Esophagus mucosa (tissue), 1 donor: Measurements from ENCODE around the gene CFB. TPM values are rescaled to one million over a fixed set of nuclear protein-coding genes. Genes with fewer than 3 reads are reported as not detected.
A peak's percentile ranks its signal among the peaks of the same experiment; 100 is the strongest.

Source experiments
- ATAC-seq: fragments of 200-7000 bp; cut with Tn5 transposase; one replicate; pipeline ENCODE4 v1.9.1; 2020
- total RNA-seq: library from RNA; stranded (reverse); gene quantifications from one replicate; pipeline ENCODE4 v1.2.4, GENCODE V29; 2023
- donor health status: DM: yes; HTN: yes; CAD: no.

CFB gene
- total RNA-seq, 1 donor from 2014 or later, result 36.1 TPM

DNA sequence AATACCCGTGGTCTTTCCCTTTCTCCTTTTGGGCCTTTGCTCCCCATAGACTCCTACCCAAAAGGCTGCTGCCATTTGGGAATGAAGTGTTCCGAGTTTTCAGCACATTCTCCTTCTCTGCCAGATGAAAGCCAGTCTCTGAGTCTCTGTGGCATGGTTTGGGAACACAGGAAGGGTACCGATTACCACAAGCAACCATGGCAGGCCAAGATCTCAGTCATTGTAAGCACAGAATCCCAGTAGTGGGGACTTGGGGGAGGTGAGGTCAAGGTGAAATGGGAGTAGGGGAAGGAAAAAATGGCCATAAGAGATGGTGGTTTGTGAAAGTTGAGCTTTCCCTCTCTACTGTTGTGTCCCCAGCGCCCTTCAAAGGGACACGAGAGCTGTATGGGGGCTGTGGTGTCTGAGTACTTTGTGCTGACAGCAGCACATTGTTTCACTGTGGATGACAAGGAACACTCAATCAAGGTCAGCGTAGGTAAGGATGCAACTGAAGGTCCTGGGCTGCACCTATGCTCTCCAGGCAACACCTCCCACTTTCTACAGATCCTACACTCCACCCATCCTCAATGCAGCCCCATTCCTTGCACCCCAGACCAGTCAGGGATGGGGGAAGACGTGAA is 4.1 kb downstream of the CFB start:
- ATAC-seq, result no peak

DNA sequence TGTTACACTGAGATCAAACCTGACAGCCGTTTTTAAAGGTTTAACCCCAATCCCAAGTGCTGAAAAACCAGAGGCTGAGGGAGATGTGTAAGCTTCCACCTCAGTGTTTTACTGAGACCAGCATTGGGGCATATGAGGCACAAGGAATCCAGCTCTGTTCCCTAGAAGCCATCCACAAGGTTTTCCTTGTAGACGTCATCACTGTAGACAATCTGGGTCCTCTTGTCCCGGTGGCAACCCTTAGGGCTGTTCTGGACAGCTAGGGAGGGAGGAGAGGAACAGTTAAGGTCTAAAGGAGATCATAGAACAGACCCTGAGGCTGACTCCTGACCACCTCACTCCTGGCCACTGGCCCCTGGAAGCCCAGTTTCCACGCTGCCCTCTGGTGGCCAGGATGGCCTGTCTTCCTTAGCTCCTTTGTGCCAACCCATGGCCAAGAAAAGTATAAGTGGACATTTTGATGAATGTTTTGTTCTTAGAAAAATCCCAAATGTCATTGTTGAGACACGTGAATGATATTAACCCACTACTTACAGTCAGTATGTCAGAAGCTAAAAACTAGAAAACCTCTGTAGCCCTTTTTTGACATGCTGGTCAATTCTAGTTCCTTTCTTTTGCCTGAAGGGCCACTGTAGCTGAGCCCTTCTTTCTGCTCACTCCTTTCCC is 6.4 kb downstream of the CFB start:
- ATAC-seq, result peak; percentile 28

DNA sequence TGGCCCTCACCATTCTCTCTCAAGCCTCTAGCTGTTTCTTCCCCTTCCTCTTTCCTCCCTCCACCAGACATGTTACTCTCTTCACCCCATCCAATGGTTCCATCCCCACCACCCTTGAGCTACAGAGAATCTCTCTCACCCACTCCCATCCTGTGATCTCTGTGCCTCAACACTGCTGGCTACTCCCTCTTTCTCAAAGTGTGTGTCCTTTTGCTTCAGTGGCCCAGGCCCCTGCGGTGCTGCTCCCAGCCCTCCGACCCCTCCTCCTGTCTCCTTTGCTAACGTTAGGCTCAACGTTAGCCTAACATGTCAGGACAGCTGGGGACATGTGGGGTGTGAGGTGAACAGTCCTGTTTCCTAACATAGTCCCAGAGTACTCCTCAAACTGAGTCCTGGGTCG is 7.0 kb downstream of the CFB start:
- ATAC-seq, result no peak

DNA sequence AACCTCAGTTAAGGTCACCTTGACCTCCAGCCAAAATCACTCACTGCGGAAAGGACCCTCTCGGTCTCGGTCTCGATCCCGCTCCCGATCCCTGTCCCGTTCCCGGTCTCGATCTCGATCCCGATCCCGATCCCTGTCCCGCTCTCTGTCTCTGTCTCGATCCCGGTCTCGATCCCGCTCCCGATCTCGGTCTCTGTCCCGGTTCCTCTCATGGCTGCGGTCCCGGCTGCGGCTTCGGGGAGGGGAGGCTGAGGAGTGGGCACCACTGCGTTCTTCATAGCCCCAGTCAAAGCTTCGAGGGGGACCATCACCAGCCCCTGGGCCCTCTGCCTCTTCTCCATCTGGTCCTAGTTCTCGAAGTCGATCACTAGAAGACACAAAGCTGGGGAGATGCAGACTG is 8.6 kb downstream of the CFB start:
- no peak for ATAC-seq

DNA sequence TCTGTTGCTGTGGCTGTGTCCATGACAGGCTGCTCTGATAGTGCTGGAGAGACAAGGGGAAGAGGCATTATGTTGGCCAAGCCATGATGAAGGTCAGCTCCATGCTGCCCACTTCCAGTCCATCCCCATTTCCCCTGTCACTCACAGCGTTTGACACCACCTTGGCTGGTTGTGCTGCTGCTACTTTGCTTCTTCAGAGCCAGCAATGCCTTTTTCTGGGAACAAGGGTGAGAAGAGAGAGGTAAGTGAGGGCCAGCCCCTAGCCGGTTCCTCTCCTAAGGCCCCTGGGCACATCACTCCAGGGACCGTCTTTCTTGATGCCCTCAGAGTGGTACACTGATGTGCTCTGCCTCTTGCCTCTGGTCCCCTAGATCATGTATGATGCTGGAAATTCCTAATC is 10.9 kb downstream of the CFB start:
- ATAC-seq, result no peak

DNA sequence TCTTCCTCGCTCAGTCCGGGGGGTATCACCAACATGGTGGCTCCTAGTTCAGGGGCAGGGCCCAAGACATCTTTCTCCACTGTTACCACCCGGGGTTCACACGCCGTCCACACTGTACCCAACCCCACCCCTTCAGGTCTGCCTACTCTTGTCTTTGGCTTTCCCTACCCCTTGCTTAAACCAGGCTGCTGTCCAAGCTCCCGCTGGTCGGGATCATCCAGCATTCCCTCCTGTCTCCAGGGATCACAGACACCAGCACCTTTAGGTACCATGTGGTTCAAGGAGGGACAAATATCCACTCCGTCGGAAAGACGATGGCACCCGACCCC is 12.5 kb downstream of the CFB start:
- ATAC-seq, result peak; percentile 32

DNA sequence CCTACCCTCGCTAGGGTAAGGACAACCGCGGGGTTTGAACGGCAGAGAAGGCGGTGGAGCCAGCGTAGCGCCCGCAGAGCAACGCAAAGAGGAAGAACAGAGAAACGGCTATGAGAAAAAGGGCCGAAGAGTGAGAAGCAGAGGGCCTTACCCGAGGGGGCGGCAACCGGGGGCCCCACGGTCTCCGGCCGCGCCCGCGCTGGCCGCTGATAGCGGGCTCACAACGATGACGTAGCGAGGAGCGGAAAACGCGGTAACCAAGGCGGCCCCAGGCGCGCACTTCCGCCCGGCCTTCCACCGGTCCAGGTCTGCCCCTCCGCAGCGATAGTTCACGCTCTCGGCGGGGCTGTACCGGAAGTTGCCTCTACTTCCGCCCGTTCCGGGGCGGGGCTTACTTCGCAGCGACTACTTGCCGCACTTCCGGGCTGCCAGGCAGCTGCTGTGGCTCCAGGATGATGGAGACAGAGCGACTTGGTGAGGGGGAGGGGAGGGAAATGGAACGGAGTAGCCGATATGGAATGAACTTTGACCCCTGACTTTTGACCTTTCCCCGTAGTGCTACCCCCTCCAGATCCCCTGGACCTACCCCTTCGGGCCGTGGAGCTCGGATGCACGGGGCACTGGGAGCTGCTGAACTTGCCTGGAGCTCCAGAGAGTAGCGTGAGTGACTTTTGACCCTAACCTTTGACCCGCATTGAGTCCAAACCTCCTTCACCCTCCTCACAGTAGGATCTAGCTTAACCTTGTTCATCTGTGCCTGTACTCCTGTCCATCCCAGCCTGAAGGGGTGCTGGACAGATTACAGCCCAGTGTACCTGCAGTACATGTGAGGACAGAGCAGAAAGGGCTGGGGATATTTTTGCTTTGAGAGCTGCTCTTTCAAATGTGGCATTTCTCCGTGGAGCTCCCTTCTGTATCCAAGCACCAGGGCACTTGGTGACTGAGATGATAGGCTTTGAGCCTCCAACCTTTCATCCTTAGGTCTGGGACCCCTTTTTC is 13.1 kb downstream of the CFB start, which contains the start of the genes NELFE and SKIC2:
Gene NELFE, minus strand, starts transcription at position 231 of the 999 bp plus-strand sequence. CDS start 525 bp downstream, outside the sequence.
Gene SKIC2, plus strand, starts transcription at position 435 of the 999 bp plus-strand sequence. Its CDS starts 18 bp downstream, at position 453.
- peak; percentile 99 for ATAC-seq

DNA sequence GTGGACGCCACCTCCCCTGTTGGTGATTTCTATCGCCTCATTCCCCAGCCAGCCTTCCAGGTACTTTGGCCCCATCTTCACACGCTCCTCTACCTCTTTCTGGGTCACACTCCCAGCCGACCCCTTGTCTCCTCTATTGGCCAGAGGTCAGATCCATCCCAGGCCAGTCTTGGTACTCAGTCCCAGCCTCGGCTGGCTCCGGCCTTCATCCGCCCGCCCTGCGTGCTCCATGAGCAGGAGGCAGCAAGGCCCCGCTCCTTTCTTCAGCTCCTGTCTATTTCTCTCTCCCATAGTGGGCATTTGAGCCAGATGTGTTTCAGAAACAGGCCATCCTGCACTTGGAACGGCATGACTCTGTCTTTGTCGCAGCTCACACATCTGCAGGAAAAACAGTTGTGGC is 15.7 kb downstream of the CFB start:
- no peak for ATAC-seq

DNA sequence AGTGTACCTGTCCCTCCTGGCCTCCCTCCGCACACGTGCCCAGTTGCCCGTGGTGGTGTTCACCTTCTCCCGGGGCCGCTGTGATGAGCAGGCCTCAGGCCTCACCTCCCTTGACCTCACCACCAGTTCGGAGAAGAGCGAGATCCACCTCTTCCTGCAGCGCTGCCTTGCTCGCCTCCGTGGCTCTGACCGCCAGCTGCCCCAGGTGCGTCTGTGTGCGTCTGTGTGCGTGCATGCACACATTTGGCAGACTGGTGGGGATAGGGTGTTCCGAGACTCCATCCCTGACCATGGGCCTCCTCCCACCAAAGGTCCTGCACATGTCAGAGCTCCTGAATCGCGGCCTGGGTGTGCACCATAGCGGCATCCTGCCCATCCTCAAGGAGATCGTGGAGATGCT is 18.0 kb downstream of the CFB start:
- no peak for ATAC-seq

DNA sequence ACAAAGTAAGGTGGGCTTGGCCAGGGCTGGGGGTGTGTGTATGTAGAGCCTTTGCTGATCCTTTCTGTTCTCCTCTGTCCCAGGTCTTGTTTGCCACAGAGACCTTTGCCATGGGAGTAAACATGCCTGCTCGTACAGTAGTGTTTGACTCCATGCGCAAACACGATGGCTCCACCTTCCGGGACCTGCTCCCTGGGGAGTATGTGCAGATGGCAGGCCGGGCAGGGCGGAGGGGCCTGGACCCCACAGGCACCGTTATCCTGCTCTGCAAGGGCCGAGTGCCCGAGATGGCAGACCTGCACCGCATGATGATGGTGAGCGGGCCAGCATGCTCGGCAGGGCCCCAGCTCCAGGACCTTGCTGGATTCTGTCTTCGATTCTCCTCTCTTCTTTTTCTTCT is 19.8 kb downstream of the CFB start:
- ATAC-seq, result no peak

DNA sequence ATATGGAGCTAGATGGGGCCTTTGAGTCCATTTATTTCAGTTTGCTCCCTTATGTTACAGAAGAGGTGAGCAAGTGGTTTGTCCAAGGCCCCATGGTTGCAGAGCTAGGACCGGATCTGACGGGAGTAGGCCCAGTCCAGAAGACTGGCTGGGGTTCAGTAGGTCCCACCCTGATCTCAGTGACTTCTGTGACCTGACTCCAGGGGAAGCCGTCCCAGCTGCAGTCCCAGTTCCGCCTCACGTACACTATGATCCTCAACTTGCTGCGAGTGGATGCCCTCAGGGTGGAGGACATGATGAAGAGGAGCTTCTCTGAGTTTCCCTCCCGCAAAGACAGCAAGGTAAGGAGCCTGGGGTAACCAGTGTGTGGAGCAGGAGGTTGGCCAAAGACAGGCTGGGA is 20.6 kb downstream of the CFB start:
- ATAC-seq, result no peak

DNA sequence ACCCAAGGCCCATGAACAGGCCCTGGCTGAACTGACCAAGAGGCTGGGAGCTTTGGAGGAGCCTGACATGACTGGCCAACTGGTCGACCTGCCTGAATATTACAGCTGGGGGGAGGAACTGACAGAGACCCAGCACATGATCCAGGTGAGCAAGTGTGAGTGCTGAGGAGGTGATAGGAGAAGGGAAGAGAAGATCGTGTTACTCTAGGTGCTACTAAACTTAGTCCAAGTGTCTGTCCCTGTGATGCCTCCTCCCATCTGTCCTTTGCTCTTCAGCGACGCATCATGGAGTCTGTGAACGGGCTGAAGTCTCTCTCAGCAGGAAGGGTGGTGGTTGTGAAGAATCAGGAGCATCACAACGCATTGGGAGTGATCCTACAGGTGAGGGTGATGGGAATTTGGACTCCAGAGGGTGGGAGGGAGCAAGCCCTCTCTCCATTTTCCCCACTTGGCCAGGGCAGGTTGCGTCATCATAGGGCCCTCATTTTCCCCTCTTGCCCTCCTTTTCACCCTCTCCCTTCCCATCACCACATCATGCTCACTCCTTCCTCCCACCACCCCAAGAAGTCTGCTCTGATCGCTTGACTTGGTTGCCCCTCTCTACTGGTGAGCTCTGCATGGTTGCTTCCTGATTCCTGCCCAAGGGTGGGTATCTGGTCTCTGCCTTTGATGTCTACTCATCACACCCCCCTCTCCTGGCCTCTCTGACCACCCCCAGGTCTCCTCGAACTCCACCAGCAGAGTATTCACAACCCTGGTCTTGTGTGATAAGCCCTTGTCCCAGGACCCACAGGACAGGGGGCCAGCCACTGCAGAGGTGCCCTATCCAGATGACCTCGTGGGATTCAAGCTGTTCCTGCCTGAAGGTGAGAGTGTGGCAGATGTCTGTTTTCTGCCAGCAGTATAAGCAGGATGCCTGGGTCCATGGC is 21.4 kb downstream of the CFB start:
- no peak for ATAC-seq

DNA sequence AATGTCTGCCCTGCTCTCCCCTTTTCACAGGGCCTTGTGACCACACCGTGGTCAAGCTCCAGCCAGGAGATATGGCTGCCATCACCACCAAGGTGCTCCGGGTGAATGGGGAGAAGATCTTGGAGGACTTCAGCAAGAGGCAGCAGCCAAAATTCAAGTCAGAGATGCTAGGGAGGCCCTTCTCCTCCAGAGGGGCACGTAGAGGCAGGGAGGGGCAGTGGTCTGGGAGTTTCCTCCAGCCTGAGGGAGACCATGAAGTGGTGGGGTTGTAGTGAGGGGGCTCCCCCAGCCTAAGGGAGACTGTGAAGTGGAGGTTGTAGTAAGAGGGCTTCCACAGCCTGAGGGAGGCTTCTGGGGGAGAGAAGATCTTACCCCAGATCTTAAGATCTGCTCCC is 22.0 kb downstream of the CFB start:
- ATAC-seq, result no peak

DNA sequence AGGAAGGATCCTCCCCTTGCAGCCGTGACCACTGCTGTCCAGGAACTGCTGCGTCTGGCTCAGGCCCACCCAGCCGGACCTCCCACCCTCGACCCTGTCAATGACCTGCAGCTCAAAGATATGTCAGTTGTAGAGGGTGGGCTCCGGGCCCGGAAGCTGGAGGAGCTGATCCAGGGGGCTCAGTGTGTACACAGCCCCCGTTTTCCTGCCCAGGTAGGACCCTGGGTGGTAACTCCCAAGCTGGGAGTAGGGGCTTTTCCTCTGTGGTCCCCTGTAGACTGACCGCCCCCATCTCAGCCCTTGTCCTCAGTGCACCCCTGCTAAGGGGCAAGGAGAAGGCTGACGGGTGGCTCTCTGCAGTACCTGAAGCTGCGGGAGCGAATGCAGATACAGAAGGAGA is 22.4 kb downstream of the CFB start:
- ATAC-seq, result no peak

DNA sequence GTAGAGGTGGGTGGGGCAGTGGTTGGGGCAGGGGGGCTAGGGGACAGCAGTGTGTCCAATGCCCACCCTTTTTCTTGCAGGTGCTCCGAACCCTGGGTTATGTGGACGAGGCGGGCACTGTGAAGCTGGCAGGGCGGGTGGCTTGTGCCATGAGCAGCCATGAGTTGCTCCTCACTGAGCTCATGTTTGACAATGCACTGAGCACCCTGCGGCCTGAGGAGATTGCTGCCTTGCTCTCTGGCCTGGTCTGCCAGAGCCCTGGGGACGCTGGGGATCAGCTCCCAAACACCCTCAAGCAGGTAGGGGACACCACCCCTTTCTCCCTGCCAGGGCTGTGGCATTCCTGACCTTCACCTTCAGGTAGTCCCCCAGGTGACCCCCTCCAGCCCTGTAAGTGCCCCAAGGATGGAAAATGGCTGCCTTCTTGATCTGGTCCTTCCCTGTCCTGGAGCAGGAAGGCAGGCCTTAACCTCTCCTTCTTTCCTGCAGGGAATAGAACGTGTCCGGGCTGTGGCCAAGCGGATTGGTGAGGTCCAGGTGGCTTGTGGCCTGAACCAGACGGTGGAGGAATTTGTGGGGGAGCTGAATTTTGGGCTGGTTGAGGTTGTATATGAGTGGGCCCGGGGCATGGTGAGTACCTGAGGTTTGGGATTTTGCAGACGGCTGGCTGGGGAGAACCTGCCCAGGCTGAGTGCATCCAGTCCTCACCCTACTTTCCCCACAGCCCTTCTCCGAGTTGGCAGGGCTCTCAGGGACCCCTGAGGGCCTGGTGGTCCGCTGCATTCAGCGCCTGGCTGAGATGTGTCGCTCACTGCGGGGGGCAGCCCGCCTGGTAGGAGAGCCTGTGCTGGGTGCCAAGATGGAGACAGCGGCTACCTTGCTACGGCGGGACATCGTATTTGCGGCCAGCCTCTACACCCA is 23.2 kb downstream of the CFB start:
- no peak for ATAC-seq

DNA sequence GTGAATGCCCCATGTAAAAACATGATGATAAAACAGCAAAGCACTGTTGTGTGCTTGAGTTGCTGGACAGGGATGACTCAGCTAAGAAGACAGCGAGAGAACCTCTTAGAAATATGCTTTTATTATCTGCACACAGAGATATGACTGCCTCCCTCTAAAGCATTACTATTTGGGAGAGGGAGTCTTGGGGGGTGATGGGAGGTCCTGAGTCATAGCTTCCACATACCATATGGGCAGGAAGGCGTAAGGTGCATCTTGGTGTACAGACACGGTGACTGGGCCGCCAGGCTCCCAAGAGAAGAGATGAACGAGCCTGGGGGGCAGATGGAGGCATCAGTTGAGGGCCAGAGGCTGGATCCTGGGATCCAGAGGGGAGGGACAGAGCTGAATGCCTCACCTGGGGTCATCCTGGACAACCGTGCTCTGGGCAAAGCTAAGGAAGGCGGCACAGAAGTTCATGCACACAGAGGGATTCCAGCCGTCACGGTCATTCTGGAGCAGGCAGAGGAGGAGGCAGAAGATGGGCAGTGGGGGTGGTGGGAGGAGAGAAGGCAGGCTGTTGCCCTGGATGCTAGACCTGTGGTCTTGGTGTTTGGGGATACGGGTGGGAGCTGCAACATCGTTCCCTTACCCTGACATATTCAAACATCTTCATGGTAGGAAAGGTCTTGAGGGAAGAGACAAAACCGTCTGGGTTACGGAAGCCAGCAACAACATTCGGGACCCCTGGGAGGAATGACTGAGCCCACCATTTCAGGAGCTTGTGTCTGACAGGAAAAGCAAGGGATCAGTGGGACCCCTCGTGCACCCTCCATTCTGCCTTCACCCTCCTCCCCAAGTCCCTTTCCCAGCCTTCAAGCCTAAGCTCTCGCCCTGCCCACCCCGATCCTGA is 24.1 kb downstream of the CFB start:
- ATAC-seq, result no peak

DNA sequence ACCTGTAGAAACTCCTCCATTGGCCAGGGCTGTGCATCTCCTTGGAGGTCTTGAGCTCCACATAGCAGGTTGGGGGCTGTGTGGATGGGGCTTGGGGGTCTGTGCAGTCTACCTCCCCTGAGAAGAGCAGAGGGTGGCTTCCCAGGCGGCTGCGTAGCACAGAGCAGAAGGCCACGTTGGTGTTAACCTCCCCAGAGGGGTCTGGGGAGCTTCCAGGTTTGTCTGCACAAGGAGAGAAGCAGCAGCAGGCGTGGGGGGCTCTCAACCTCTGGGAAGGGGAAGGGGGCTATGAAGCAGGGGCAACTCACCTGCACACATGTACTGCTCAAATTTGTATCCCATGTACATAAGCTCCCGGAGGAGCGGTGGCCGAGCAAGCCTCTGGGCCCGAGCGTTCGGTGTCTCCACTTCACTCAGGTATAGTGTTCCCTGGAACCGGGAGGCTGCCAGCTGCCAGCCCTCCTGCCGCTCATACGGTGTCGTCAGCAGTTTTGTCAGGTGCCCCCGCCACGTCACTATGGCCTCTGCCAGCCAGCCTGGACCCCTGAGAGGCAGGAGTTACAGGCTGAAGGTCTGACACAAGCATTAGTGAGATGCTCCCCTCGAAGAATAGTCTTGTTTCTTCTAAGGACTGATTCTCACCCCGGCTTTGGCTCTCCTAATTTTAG is 24.8 kb downstream of the CFB start:
- ATAC-seq, result no peak

DNA sequence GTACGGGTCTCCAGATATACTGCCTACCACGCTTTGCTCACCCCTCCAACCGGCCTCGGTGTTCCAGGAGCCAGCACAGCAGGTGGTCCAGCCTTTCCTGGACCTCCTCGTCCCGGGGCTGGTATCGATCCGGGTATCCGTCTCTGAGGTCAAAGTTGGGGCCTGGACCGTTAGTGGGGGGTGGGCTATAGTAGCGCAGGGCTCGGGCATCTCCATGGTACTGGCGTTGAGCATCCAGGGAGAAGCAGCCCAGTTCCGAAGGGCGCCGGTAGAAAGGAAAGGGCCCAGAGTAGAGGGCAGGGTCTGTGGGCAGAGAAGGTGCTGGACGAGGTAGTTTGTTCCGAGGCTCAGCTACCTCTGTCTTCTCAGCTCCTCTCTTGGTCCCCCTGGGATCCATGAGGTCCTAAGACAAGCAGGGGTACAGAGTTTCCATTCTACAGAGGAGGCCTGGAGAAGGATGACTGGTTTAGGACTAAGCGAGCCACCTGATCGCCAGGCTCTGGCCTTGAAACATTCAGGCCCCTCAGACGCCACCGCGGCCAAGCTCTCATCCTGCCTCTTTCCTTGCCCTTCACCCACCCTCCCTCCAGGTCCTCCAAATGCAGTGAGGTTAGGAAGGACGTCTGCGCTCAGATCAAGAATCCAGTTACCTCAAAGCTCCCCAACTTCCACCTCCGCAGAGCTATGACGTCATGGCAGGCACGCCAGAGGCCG is 25.5 kb downstream of the CFB start:
- ATAC-seq, result peak; percentile 2
